Cerebellar nuclear complex (tissue), 1 donor: Measurements from ENCODE around the gene MUL1.

Experiments used
- DNase-seq, 2 experiments: peaks; one replicate each; lab custom pipeline; 2025; lab: John Stamatoyannopoulos, UW

The MUL1 gene

DNA sequence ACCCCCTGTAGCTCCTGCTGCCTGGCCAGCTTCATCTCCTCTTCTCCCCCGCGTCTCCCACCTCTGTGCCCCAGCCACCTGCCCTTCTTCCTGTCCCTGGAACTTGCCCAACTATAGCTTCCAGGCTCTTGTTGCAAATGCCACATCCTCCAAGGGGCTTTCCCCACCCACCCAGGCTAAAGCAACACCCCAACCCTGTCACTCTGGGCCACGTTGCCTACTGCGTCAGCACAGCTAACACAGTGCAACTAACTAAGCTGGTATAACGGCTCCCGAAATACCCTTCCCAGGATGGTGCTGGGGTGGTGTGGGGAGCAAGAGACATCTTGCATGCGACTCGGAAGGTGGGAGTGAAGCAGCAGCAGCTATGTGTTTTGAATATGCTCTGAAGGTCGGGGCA, 41.7 kb downstream of the MUL1 start:
- DNase-seq: no peak

DNA sequence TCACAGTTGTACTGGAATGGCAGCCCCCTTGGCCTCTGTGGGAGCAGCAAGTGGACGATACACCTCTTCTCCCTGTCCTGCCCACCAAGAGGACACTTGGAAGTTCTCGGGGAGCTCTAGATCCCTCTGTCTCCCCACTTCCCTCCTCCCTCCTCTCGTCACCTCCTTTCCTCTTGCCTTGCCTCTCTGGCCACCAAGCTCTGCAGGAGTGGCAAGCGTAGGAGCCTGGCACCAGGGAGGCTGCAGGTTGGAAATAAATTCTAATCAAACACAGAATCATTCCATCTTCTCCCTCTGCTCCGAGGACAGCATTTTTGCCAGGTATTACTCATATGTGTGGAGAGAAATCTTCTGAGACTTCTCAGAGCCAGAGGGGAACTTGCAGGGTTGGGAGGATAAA, 42.8 kb downstream of the MUL1 start:
- DNase-seq: no peak

DNA sequence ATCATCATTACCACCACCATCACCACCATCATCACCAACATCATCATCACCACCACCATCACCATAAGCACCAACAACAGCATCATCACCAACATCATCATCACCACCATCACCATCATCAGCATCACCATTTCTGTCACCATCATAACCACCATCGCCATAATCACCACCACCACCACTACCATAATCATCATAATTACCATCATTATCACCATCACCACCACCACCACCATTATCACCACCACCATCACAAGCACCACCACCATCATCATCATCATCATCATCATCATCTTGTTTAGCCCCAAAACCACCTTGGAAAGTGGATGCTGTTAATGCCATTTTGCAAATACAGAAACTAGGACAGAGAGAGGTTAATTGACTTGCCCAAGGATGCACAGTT, 44.4 kb downstream of the MUL1 start:
- DNase-seq: no peak

DNA sequence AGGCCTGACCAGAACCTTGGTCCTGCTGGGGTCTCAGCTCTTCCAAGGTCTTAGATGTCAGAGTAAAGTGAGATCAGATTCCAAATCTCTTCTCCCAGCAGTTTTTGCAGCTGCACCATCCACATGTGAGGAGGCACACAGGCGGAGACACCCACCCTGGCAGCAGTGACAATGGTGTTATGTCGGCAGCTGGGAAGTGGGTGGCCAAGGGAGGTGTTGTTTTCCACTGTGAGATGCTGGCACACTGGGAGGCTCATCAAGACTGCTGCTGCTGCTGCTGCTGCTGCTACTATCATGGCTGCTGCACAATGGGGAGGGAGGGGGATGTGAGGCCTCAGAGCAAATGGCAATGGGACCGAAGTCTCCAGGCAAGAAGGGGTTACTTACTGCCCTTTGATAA, 45.6 kb downstream of the MUL1 start:
- DNase-seq: no peak

DNA sequence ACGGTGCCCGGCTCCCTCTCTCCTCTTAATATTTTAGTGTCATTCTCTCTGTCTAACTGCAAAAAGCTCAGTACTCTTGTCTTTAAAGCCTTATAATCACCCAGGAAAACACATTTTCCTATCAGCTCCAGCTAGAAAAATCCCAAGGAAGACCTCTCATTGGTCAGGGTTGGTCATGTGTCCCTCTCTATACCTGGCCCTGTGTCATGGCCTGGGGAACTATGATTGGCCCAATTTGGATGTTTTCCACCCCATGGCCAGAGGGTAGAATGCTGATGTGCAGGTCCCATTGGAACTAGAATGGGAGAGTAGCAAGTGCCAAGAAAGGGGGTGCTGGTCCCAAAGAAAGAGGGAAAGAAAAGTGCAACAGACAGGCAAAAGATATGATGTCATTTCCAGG, 49.2 kb downstream of the MUL1 start:
- DNase-seq: no peak

DNA sequence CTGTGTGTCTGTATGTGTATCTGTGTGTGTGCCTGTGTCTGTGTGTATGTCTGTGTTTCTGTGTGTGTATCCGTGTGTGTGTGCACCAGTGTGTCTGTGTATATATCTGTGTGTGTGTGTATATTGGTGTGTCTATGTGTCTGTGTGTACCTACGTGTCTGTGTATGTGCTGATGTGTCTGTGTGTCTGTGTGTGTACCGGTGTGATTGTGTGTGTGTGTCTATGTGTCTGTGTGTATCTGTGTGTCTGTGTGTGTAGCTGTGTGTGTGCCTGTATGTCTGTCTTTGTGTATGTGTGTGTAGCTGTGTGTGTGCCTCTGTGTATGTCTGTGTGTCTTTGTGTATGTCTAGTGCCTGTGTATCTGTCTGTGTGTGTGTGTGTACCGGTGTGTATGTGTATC, 53.9 kb downstream of the MUL1 start:
- no peak for DNase-seq

DNA sequence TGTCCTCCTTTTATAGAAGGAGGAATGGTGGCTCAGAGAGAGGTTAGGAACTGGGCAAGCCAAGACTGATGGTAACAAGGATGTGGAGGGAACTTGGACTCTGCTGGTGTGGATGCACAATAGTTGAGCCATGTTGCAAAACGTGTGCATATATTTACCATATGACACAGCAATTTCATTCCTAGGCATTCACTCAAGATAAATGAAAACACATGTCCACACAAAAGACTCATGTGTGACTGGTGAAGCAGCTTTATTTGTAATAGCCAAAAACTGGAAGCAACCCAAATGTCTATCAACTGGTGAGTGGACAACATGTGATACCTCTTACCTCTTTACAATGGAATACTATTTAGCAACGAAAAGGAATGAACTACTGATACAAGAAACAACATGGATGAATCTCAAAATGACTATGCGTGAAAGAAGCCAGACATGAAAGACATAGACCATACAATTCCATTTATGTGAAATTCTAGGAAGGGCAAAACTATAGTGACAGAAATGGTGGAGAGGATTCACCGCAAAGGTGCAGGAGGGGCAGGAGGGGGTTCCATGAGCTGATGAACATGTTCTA, 58.1 kb downstream of the MUL1 start:
- no peak for DNase-seq
